Stromal cell of bone marrow (primary cell): ENCODE measurements around the gene MTFMT.
A peak's percentile ranks its signal among the peaks of the same experiment; 100 is the strongest.

Experiments
- DNase-seq: peaks from one replicate; pipeline ENCODE4 v3.0.0-alpha.2; 2012; ENCODE audit warnings: low read depth

MTFMT gene

DNA sequence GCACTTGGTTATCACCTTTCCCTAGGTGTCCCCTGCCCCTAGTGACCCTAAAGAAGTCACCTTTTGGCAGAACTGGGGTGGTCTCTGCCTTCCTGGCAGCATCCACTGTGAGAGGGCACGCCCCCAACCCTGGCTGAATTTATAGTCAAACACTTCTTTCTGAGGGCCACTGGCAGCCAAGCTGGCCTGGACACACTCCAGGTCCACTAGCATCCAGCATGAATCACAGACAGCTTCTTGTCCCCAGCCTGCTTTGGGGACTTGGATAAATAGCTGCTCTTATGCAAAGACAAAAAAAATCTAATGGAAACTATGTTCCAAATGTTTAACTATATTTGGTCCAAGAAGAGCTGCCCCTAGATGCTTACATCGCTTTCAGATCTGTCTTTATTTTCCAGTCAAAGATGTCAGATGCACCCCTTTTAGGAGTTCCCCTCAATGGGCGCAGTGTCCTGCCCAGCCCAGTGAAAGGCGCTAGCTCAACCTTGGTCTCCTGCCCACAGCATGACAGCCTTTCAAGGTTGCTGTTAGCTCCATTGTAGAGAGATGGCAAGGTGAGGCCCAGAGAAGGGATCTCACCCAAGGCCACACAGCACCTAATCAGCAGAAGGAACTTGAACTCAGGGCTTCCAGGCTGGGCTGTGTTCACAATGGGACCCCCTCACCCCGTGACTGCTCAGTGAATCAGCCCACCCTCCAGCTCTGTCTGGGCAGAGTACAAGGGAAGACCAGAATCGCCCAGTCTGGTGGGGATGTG is 31.4 kb upstream of the MTFMT start:
- DNase-seq = no peak

DNA sequence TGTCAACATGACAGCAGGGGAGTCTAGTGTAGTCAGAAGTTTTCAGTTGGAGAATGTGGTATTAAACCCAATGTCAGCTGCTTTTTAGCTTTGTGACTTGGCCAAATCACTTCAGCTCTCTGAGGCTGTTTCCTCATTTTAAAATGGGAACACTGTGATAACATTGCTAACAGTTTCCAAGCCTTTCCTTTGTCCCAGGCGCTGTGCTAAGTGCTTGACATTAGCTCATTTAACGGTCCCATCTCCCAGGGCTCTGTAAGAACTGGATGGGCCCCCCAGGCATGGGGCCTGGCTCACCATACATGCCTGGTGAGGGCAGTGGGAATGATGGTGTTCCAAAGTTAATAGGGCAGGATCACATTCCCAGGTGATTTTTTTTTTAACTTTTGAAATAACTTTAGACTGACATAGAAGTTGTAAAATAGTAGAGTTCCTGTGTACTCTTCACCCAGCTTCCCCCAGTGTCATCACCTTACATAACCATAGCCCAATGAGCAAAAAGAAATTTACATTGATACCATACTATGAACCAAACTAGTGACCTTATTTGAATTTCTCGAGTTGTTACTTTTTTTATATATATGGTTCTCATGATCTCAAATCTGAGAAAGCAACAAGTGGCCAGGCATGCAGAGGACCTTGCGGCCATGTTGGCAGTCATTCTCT is 30.6 kb upstream of the MTFMT start:
- DNase-seq = no peak

DNA sequence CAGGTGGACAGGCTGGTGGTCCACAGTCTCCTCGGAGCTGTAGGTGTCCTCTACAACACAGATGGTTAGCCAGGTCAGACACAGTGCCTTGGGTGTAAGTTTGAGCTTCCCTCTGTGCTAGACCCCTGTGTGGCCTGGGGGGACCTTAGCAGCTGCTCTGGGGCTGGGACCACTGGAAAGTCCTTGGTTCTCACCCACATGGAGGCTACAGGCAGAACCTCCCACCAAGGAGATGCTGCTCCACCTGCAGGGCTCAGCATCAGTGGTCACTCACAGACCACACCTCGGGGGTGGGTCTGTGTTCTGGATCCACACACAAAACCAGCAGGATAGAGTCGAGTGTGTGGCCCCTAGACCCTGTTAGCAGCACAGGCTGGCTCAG is 29.9 kb upstream of the MTFMT start:
- DNase-seq = no peak

DNA sequence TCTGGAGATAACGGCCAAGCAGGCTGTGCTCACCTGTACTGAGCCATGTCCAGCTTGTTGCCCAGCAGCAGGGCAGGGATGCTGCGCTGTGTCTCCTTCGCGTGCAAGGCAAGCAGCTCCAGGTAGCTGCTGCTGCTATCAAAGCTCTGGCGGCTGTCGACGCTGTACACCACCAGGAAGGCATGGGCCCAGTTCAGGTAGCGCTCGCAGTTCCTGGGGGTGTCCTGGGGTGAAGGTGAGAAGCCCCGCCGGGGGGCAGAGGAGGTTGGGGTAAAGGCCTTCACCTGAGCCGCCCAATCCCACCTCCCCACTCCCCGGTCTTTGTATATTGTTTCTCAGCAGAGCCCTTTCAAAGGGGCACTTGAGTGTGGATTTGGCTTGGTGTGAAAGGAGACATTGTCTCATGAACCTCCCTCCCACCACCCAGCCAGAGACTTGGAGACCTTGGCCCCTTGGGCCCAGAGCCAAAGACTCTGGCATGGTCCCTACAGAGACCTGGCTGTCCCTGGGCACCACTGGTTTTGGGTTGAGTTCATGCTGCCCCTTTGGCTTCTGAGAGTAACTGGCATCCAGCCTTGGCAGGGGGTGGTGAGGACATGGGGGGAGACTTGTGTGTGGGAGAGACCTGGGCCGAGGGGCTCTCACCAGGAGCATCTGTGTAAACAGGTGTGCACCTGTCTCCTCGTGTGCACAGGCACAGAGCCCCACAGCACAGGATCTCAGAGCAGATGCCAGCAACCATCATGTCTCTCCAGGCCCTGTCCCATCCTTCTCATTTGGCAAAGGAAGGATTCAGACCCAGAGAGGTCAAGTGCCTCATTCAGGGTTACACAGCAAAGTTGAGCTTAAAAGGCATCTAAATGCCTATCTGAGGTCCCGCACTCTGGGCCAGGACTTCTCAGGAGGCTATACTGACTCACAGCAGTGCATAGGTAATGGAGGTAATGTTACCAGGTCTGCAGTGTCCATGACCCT is 29.2 kb upstream of the MTFMT start:
- no peak for DNase-seq

DNA sequence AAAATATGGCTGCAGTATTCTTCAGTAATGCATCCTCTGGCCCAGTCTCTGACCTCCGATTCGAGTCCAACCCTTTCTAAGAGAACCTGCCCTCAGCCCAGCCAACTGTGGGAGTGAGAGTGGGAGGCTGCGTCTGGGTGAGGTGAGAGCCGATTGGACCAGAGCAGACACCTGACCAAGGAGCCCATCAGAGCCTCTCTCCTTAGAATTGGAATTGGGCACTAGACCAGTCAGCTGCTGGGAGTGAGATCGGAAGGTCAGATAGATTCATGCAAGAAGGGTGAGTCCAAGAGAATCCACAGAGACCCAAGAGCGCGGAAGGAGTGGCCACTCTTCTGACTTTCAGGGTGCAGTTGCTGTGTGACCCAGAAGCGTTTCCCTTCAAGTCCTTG is 28.1 kb upstream of the MTFMT start:
- no peak for DNase-seq

DNA sequence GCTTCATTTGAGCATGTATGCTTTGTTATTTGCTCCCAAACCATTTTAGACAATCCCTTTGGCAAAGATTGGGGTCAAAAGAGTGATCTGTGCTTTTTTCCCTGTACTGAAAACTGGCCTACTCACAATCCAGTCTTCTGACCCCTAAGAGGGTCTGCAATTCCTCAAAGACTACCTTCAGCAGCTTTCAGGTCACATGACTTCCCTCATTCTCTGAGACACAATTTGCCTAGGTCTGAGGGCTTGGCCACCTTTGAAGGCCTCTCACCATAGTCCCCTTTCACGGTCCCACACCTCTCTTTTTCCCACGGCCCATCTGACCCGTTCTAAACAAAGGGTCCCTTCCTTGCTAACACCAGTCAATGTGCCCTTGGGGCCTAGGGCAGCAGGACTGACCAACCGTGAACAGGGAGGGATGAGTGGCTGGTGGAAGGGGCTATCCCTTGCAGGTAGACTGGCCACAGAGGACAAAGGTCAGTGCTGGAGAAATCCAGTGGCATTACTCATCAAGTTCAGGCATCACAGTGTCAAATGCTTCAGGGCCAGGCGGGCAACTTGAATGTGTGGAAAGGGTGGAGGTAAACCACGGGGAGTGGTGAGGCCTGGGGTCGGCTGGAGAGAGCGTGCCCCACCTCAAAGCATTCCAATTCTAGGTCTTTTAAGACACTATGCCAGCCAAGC is 27.6 kb upstream of the MTFMT start:
- DNase-seq = no peak

DNA sequence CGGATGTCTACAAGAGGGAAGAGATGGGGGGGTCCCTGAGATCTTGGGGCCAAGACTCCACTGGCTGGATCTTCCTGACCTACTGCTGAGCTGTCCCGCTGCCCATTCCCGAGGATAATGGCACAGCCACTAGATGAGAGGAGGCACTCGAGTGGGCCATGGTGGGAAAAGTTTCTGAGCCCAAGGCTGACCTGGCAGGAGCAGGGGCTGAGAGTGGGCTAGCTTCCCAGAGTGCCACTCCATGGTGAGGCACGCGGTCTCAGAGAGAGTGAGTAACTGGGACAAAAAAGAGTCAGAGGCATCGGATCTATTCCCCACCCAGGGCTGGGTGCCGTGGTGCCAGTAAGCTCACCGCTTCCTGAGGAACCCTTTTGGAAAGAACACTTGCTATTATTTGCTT is 26.7 kb upstream of the MTFMT start:
- no peak for DNase-seq

DNA sequence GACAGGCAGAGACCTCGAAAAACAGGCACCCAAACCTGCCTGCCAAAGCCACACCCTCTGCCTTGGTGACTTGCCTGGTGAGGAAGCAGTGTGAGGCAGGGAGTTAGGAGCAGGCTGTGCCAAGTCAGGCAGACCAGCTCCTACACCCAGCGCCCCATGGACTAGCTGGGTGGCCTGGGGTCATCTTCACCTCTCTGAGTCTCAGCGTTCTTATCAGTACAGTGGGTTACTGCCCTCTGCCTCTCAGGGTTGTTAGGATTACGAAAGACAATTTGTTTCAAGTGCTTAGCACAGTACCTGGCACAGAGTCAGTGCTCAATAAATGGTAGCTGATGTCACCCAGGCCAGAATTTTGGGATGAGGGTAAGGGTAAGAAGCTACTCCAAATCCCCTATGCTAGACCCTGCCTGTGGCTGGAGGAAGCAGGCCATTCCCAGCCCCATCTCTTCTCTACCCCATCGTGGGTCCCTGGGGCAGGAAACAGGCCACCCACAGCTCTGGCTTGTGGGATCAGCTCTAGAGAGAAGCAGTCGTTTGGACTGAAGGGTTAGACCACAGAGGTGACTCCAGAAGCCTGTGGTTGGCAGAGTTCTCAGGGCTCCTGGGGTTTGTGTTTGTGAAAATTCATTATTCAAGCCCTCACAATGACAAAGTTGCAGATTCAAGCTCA is 25.9 kb upstream of the MTFMT start:
- no peak for DNase-seq

DNA sequence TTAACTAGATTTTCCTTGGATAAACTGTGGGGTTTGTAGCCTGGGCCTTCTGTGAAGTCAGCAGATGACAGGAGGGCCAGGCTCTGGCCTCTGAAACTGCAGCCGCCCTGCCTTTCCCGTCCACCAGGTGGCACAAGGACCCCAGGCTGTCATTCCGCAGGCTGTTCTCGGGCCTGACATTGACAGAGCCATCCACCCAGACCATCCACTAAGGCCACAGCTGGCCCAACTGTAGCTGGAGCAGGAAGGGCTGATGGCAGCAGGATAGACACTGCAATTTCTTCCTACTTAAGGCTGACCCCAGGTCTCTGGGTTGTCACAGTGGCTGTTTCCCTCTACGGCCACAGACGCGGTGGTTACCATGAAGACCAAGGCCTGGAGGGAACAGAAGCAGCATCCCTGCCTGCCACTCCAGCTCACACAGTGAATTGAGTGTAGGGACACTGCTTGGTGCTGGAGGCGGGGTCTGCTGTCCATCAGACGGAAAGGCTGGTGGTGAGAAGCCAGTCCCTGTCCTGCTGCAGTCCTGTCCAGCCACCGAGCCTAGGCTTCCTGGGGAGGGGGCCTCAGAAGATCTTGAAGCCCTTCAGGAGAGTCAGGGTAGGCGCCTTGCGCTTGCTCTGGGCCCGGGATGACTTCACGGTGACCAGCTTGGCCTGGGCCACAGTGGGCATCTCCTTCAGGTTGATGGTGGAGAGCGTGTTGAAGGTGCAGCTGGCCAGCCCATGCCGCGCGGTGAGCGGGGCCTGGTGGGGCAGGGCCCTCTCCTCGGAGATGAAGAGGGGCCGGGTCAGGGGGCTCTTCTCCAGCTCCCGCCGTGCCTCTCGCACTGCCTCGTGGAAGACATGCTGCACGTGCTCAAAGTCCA is 25.1 kb upstream of the MTFMT start:
- no peak for DNase-seq

DNA sequence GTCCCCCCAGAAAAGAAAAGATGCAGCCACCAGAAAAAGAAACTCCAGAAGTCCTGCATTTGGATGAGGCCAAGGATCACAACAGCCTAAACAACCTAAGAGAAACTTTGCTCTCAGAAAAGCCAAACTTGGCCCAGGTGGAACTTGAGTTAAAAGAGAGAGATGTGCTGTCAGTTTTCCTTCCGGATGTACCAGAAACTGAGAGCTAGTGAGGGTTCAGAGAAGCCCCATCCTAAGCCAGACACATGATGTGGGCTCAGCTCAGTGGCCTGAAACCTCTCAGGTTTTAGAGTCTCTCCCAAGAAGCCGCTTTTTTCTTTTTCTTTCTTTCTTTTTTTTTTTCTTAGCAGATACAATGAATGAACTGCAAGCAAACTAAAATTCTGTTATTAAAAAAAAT is 23.5 kb upstream of the MTFMT start:
- no peak for DNase-seq

DNA sequence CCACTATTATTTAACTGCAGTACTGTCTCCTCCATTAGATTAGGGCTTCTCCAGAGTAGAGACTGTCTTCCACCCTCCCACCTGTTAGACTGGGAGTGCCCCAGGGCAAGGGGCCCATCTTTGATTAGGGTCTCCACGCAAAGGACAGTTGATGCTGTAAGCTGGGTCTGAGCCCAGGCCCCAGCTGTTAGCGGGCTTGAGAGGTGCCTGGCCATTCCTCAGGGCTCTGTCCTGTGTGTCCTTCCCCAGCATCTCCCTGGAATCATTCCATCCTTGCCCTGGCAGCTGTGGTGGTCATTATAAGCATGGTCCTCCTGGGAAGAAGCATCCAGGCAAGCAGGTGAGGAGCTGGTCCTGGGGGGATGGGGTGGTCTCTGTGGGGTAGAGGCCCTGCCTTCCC is 21.8 kb upstream of the MTFMT start:
- DNase-seq = no peak

DNA sequence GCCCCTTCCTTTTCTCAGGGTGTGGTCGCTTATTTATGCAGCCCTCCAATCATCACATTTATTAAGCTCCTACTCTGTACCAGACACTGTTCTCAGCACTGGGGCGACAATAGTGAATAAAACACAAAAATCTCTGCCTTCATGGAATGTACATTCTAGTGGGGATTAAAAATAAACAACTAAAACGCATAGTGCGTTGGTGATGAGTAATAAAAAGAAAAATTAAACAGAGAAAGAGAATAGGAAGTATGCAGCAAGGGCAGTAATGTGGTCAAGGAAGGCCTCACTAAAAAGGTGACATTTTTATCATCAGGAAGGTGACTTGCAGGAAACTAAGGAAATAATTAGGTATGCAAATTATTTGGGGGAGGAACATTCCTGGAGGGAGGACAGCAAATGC is 20.8 kb upstream of the MTFMT start:
- no peak for DNase-seq

DNA sequence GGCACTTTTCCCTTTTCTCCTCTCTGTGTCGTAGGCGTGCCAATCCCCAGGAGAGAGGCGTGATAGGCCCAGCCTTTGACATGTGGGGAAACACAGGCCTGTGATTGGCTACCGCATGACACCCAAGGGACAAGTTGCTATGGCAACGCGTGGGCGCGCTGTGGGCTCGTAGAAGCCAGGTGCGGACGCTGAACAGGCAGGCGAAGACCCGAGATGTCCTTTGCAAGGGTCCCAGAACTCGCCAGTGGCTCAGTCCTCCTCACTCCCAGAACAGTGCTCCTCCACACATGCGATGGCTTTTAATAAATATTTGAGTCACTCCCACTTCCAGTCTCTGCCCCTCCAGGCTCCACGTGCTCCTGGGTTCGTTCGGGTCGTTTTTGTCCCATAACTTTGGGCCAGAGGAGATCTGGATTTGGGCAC is 20.0 kb upstream of the MTFMT start:
- DNase-seq = peak; percentile 82

DNA sequence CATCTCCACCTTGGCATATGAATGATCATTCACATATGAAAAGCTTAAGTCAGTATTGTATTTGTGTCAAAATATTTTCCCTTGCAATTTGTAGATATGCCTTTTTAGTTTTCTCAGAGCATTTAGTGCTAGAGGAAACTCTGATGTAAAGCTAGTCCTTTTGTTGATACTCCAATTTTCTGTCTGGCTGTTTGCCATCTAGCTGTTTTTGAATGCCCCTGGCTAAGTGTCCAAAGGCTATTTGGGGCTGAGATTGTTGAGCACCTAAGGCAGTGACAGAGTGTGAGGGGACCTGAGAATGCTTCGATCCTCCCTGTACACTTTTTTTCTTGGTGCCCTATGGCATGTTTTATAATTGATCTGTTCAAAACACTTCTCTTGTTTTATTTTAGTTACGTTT is 18.8 kb upstream of the MTFMT start:
- DNase-seq = no peak

DNA sequence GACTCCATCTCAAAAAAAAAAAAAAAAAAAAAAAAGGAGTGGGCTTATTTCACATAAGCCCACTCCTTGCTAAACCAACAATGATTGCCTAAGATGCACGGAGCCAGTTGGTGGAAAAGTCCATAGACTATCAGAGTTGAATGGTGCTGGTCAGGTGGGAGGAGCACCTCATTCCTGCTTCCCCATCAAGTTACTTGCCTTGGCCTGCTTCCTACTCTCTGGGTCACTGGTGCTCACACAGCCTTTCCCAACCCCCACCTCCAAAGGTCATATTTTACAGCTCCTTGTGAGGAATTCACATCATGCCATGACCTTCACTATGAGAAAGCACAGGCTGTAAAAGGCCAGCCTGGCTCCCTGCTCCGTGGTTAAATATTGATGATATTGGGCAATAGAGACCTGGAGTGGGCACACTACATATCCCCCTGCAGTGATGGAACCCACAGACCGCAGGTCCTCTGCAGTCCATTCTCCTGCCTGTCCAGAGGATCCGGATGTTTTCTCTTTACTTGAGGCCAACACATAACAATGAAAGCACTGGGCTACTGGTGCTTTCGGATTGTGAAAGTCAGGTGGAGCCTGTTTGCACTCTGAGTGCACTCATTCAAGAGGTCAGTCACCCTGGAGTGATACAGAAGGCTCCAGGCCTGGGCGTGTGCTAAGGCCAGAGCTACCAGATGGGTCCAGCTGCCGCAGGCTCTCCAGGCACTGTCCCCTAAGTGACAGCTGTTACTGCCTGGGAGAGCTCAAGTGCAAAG is 15.5 kb upstream of the MTFMT start, which contains the start of gene SLC51B:
Gene SLC51B, plus strand, starts transcription at position 664 of the 758 bp plus-strand sequence. CDS start 4,618 bp downstream, outside the sequence.
- no peak for DNase-seq

DNA sequence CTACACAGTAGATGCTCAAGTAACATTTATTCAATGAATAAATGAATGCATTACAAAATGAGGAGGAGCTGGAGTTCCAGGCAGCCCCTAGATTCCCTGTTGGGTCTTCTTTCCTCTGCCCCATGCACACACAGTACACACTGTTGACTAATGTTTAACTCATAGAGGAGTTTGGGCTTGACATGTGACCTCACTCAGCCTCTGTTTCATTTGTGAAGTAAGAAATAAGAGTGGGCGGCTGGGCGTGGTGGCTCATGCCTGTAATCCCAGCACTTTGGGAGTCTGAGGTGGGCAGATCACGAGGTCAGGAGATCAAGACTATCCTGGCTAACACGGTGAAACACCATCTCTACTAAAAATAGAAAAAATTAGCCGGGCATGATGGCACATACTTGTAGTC is 14.8 kb upstream of the MTFMT start:
- DNase-seq = peak; percentile 69

DNA sequence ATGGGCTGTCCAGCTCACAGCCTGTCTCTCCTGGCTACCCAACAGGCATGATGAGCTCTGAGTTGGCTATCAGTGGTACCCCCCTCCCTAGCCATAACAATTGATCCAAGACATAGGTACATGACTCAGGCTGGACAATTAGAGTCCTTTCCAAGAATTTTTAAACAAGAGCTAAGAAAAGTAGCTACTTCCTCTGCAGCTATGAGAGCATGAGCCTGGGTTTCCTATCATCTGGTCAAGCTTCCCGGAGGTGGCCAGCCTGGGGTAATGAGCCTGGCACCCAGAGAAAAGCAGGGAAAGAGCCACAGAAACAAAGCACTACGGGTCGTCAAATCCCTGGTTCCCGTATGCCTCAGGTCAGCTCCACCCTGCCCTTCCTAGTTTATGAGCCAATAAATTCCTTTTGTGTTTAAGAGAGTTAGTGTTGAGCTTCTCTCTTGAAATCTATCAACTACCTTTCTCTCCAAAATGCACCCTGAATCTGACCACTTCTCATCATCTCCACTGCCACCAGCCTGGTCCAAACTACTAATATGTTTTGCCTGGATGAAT is 13.4 kb upstream of the MTFMT start:
- DNase-seq = no peak

DNA sequence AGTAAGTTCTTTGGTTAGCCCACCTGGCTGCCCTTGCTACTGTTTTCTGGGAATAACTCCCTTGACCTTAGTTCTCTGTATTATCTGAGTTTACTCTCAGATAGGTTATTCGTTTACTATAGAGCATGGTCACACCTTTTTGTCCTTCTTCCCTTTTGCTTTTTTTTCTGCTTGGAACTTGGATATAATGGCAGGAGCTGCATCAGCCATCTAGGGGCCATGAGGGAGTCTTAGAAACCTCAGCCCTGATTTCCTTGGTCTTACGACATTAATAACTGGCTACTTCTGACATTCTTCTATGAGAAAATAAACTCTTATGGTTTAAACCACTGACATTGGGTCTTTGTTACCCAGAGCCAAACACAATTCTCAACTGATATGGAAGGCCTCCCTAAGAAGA is 12.3 kb upstream of the MTFMT start:
- no peak for DNase-seq

DNA sequence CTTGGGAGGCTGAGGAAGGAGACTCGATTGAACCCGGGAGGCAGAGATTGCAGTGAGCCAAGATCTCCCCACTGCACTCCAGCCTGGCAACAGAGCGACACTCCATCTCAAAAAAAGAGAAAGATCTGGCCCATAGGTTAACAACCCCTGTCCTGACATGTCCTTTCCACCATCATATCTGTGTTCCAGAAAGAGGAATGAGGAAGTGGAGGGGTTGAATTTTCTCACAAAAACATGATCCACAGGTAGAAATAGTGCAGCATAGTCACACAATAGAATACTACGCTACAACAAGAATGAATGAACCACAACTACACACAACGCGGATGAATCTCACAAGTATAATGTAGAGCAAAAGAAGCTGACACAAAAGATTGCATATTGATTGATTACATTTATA is 11.0 kb upstream of the MTFMT start:
- no peak for DNase-seq
